H1 (cell line): ENCODE measurements around the gene GREB1. TPM values are rescaled to one million over a fixed set of nuclear protein-coding genes. Genes with fewer than 3 reads are reported as not detected.

Experiments used
- CTCF ChIA-PET: fragments of 300-600 bp; sonication (Branson Sonifier 250); formaldehyde crosslinking; loops from one replicate; lab custom pipeline; 2021; ENCODE audit not compliant: partially characterized antibody; lab: Charles Lee
- POLR2A ChIA-PET: fragments of 300-600 bp; sonication (Branson Sonifier 250); formaldehyde crosslinking; loops from one replicate; lab custom pipeline; 2021; ENCODE audit warnings: inconsistent platforms; ENCODE audit not compliant: partially characterized antibody; lab: Charles Lee
- DNase-seq, 2 experiments: peaks; one replicate each; pipeline versions ENCODE4 v3.0.0 to v3.0.0-alpha.2; 2010 to 2022; ENCODE audit warnings: low spot score in 2 of 2, low read depth in 1 of 2, mixed read lengths in 1 of 2
- FAIRE-seq: peaks from 2 replicates; lab custom pipeline; 2011; peaks lifted over from hg19 to GRCh38; lab: Jason Lieb, UNC
- H2AFZ ChIP-seq: 2 replicates; pipeline ENCODE4 v1.8.1; 2012; ENCODE audit warnings: low read length, inconsistent platforms
- H2AK5ac ChIP-seq: 2 replicates; pipeline ENCODE4 v1.6.1; 2013; ENCODE audit warnings: low read depth, low read length
- H2BK120ac ChIP-seq: replicated peaks from 2 replicates; pipeline ENCODE3; 2013; ENCODE audit warnings: low read depth, low read length, inconsistent platforms
- H2BK12ac ChIP-seq: 2 replicates; pipeline ENCODE4 v1.6.1; 2013; ENCODE audit warnings: low read depth, low read length
- H2BK15ac ChIP-seq: 2 replicates; pipeline ENCODE4 v1.6.1; 2013; ENCODE audit warnings: low read length
- H2BK20ac ChIP-seq: 2 replicates; pipeline ENCODE4 v1.6.1; 2013; ENCODE audit warnings: low read length
- H2BK5ac ChIP-seq: 2 replicates; pipeline ENCODE4 v1.6.1; 2013; ENCODE audit warnings: low read depth, low read length
- H3K14ac ChIP-seq: 2 replicates; pipeline ENCODE4 v1.6.1; 2013; ENCODE audit warnings: inconsistent platforms; ENCODE audit not compliant: insufficient read length
- H3K18ac ChIP-seq: 2 replicates; pipeline ENCODE4 v1.6.1; 2013; ENCODE audit warnings: low read length; ENCODE audit errors: extremely low read depth
- H3K23ac ChIP-seq: 2 replicates; pipeline ENCODE4 v1.6.1; 2013; ENCODE audit warnings: inconsistent platforms; ENCODE audit not compliant: insufficient read length
- H3K23me2 ChIP-seq: 2 replicates; pipeline ENCODE4 v1.6.1; 2013; ENCODE audit warnings: low read depth, low read length
- H3K27ac ChIP-seq: 2 replicates; pipeline ENCODE4 v1.6.1; 2011; ENCODE audit warnings: low read depth, low read length, inconsistent platforms
- H3K27me3 ChIP-seq, 4 experiments: replicated peaks in 1 of 4; 1 replicate in 1 of 4; 2 replicates in 3 of 4; pipeline versions ENCODE4 v1.6.1 to v1.8.1; 2011 to 2013; ENCODE audit warnings: low read length in 3 of 4, mild to moderate bottlenecking in 3 of 4, inconsistent platforms in 2 of 4, mixed read lengths in 2 of 4, moderate library complexity in 1 of 4; ENCODE audit not compliant: control insufficient read depth in 3 of 4, insufficient read depth in 3 of 4; ENCODE audit errors: extremely low read depth in 1 of 4
- H3K36me3 ChIP-seq, 4 experiments: 2 replicates each; pipeline versions ENCODE4 v1.6.1 to v1.8.1; 2011 to 2013; ENCODE audit warnings: mild to moderate bottlenecking in 4 of 4, low read length in 3 of 4, moderate library complexity in 2 of 4, control low read depth in 1 of 4, inconsistent platforms in 1 of 4; ENCODE audit not compliant: insufficient read depth in 4 of 4, control insufficient read depth in 2 of 4
- H3K4ac ChIP-seq: replicated peaks from 2 replicates; pipeline ENCODE3; 2013; ENCODE audit warnings: low read length, low read depth, mixed read lengths, inconsistent platforms; ENCODE audit not compliant: insufficient read length
- H3K4me1 ChIP-seq, 4 experiments: replicated peaks in 1 of 4; 1 replicate in 1 of 4; 2 replicates in 3 of 4; pipeline versions ENCODE4 v1.6.1 to v1.8.1; 2011 to 2013; ENCODE audit warnings: low read length in 3 of 4, inconsistent platforms in 2 of 4, mixed read lengths in 1 of 4; ENCODE audit not compliant: insufficient read depth in 4 of 4, control insufficient read depth in 3 of 4
- H3K4me2 ChIP-seq, 2 experiments: 2 replicates each; pipeline versions ENCODE4 v1.6.1 to v1.8.1; 2011 to 2013; ENCODE audit warnings: low read depth in 2 of 2, low read length in 2 of 2, control low read depth in 1 of 2, inconsistent platforms in 1 of 2, mild to moderate bottlenecking in 1 of 2; ENCODE audit not compliant: insufficient read depth in 1 of 2
- H3K4me3 ChIP-seq, 4 experiments: fragments of 200-600, 300-600 bp in 1 of 4; sonication (generic), shearing (Covaris generic), sonication (Bioruptor Twin) in 1 of 4; 2 replicates each; pipeline versions ENCODE4 v1.5.1 to v1.8.1; 2011 to 2016; ENCODE audit warnings: low read length in 4 of 4, low read depth in 3 of 4, control low read depth in 2 of 4, inconsistent platforms in 2 of 4, mild to moderate bottlenecking in 2 of 4, mixed read lengths in 1 of 4, moderate library complexity in 1 of 4; ENCODE audit not compliant: insufficient read depth in 2 of 4; ENCODE audit errors: extremely low read depth in 1 of 4
- H3K56ac ChIP-seq: replicated peaks from 2 replicates; pipeline ENCODE3; 2013; ENCODE audit warnings: low read depth, mild to moderate bottlenecking, mixed read lengths, low read length, inconsistent platforms; ENCODE audit not compliant: insufficient read length
- H3K79me1 ChIP-seq: 2 replicates; pipeline ENCODE4 v1.6.1; 2013; ENCODE audit warnings: low read depth, low read length, control low read depth
- H3K79me2 ChIP-seq, 2 experiments: 2 replicates each; pipeline versions ENCODE4 v1.6.1 to v1.8.1; 2012 to 2013; ENCODE audit warnings: low read length in 2 of 2, mild to moderate bottlenecking in 2 of 2, inconsistent platforms in 1 of 2; ENCODE audit not compliant: insufficient read depth in 2 of 2, control insufficient read depth in 1 of 2
- H3K9ac ChIP-seq, 4 experiments: replicated peaks in 1 of 4; 1 replicate in 1 of 4; 2 replicates in 3 of 4; pipeline versions ENCODE4 v1.6.1 to v1.8.1; 2011 to 2013; ENCODE audit warnings: low read depth in 3 of 4, low read length in 3 of 4, control low read depth in 2 of 4, mild to moderate bottlenecking in 2 of 4, moderate library complexity in 2 of 4, inconsistent platforms in 1 of 4; ENCODE audit errors: extremely low read depth in 1 of 4
- H3K9me3 ChIP-seq, 2 experiments: 2 replicates each; pipeline versions ENCODE4 v1.6.1 to v1.8.1; 2012 to 2013; ENCODE audit warnings: mild to moderate bottlenecking in 2 of 2, moderate library complexity in 2 of 2, control low read depth in 1 of 2, inconsistent platforms in 1 of 2, low read depth in 1 of 2, low read length in 1 of 2, mixed read lengths in 1 of 2; ENCODE audit not compliant: insufficient read depth in 2 of 2
- H4K20me1 ChIP-seq, 2 experiments: replicated peaks in 1 of 2; 2 replicates each; pipeline versions ENCODE3 to v1.8.1; 2011 to 2013; ENCODE audit warnings: inconsistent platforms in 2 of 2, low read length in 2 of 2, mild to moderate bottlenecking in 1 of 2; ENCODE audit not compliant: insufficient read depth in 2 of 2, control insufficient read depth in 1 of 2
- H4K5ac ChIP-seq: 2 replicates; pipeline ENCODE4 v1.6.1; 2013; ENCODE audit warnings: low read length, low read depth, mixed read lengths, inconsistent platforms; ENCODE audit not compliant: insufficient read length
- H4K8ac ChIP-seq: 2 replicates; pipeline ENCODE4 v1.8.0; 2013; ENCODE audit warnings: mild to moderate bottlenecking, moderate library complexity, low read length, inconsistent platforms; ENCODE audit not compliant: insufficient read depth; ENCODE audit errors: extremely low read depth
- H4K91ac ChIP-seq: replicated peaks from 2 replicates; pipeline ENCODE3; 2013; ENCODE audit warnings: low read length, mixed read lengths, inconsistent platforms; ENCODE audit not compliant: insufficient read length
- GABPA ChIP-seq: IDR thresholded peaks from 2 replicates; pipeline ENCODE4 v1.6.1; 2011; ENCODE audit warnings: mild to moderate bottlenecking, low read length, moderate library complexity, borderline replicate concordance; ENCODE audit not compliant: insufficient read depth
- HDAC6 ChIP-seq: IDR thresholded peaks from one replicate; pipeline ENCODE4 v1.7.1; 2012; ENCODE audit warnings: low read depth, mild to moderate bottlenecking, inconsistent platforms, low read length, moderate library complexity
- JUN ChIP-seq: IDR thresholded peaks from 2 replicates; pipeline ENCODE4 v1.6.1; 2011; ENCODE audit warnings: low read depth, mild to moderate bottlenecking, improper control_type of control experiment, low read length
- KDM5A ChIP-seq: fragments of 200-600 bp; IDR thresholded peaks from 2 replicates; pipeline ENCODE4 v1.7.1; 2012; ENCODE audit warnings: mild to moderate bottlenecking, low read length, inconsistent platforms, mixed read lengths
- TBP ChIP-seq: IDR thresholded peaks from 2 replicates; pipeline ENCODE4 v1.6.1; 2011; ENCODE audit warnings: low read depth, low read length, improper control_type of control experiment
- WGBS, 2 experiments: shearing (Covaris generic) in 1 of 2; methylation state at CpG; one replicate each; pipeline versions ENCODE4 v1.1.6 to v1.1.7; 2013 to 2015; ENCODE audit warnings: low lambda C conversion rate in 2 of 2, mixed read lengths in 2 of 2, inconsistent platforms in 1 of 2, low coverage in 1 of 2, missing lambda C conversion rate in 1 of 2; ENCODE audit not compliant: insufficient replicate concordance in 2 of 2, insufficient coverage in 1 of 2, insufficient read length in 1 of 2; ENCODE audit errors: extremely low coverage in 1 of 2, missing lambda C conversion rate in 1 of 2; 5-methylcytosine and 5-hydroxymethylcytosine counted together
- polyA plus RNA-seq, 7 experiments: library from polyadenylated mRNA; depleted of rRNA in 3 of 7; stranded (reverse) in 5 of 7; unstranded in 2 of 7; fragments of >200 nt in 5 of 7; fragments of 200-250 nt in 2 of 7; gene quantifications; 1 replicate in 5 of 7; 2 replicates in 1 of 7; 4 replicates in 1 of 7; pipeline versions ENCODE4 v1.2.1 to v1.2.3, GENCODE V29; 2011 to 2013; ENCODE audit warnings: missing spikeins in 2 of 7, mixed read lengths in 2 of 7
- total RNA-seq: library from RNA; stranded (reverse); fragmentation: NEBNext Ultra II Directional; extraction: Animal tissue kit (Norgen Biotek cat#: 25700); gene quantifications from 2 replicates; pipeline ENCODE4 v1.2.1, GENCODE V29; 2021

Gene GREB1
- total and polyA plus RNA-seq, 2 of the 8 experiments (the other 6 are each of a cell fraction or from before 2014, with no cell fraction given): 7.9 to 43.4 TPM

GRCh38 chr2:11610624-11611242 is 76.9 kb downstream of the GREB1 start:
- H3K4me1 ChIP-seq: no peaks in the 10 kb centered on the region
- WGBS, 2 experiments: 92% methylated on average over 35 of the region's 38 CpGs; no CpG with 5 or more reads in 1 of the 2 experiments

More at GRCh38 chr2:11610624-11611242, 76.9 kb downstream of the GREB1 start:
- H2BK120ac ChIP-seq: no peak overlapping the region
- H3K27ac ChIP-seq: no peak overlapping the region
- H3K9me3 ChIP-seq: no peaks in the 10 kb centered on the region
- H3K4ac ChIP-seq: no peak overlapping the region
- no peak overlapping the region for H3K4me2 ChIP-seq
- H2BK5ac ChIP-seq: no peak overlapping the region
- TF ChIP-seq GABPA: no peak
- TF ChIP-seq KDM5A: no peak
- no peak for TF ChIP-seq HDAC6
- TF ChIP-seq TBP: no peak
- TF ChIP-seq JUN: no peak
- FAIRE-seq (no peak), DNase-seq (no peak)
- POLR2A ChIA-PET: no interaction called here
- peaks cover 0 to 7% (median 4%) of the 10 kb centered on the region in 4 experiments; a peak in 3 of 8 replicates for H3K36me3 ChIP-seq
- no peaks in the 10 kb centered on the region; the same call in 1 of the 2 replicates for H3K79me1 ChIP-seq
- H4K91ac ChIP-seq: no peak overlapping the region
- CTCF ChIA-PET: interaction anchor here (1.1 to 3.9 kb wide), 2 partner anchors 27 to 36 kb away, joined by 4 to 18 read pairs; no protein-coding TSS in a partner anchor
- H2BK20ac ChIP-seq: no peak overlapping the region
- no peak overlapping the region for H4K8ac ChIP-seq
- H3K23ac ChIP-seq: no peak overlapping the region
- no peak overlapping the region for H2AFZ ChIP-seq
- H4K5ac ChIP-seq: no peak overlapping the region
- no peak overlapping the region for H3K4me3 ChIP-seq
- no peak overlapping the region for H2AK5ac ChIP-seq
- peaks cover 0 to 4% of the 10 kb centered on the region in 2 experiments for H4K20me1 ChIP-seq
- H3K56ac ChIP-seq: no peak overlapping the region
- no peaks in the 10 kb centered on the region for H3K27me3 ChIP-seq
- no peak overlapping the region for H2BK15ac ChIP-seq
- no peak overlapping the region for H2BK12ac ChIP-seq
- no peaks in the 10 kb centered on the region for H3K23me2 ChIP-seq
- H3K9ac ChIP-seq: no peak overlapping the region
- no peak overlapping the region for H3K14ac ChIP-seq
- H3K18ac ChIP-seq: no peak overlapping the region
- H3K79me2 ChIP-seq: no peaks in the 10 kb centered on the region
